ENCODE data around the gene BCL2L11. TPM values are rescaled to one million over a fixed set of nuclear protein-coding genes. Genes with fewer than 3 reads are reported as not detected.

The BCL2L11 gene
- total and polyA plus RNA-seq, 9 of the 15 experiments (the other 6 are each of a cell fraction or from before 2014, with no cell fraction given) = 2.2 to 18.8 (median 5.0) TPM

- ChIA-PET CTCF (ENCODE audit: low intra/inter-chr PET ratio) (no interaction called here), POLR2A (interaction anchor here (0.6 to 2.0 kb wide), 2 partner anchors 25 to 95 kb away, joined by 3 to 6 read pairs; no protein-coding TSS in a partner anchor)
- in situ Hi-C loops (cut with MboI) (no loop called here), intact Hi-C loops (cut with micrococcal nuclease) (no loop called here)
- Histone ChIP-seq H3K9me3 (replicated peaks; ENCODE audit: control insufficient read depth, insufficient read depth, low read depth, low read length) (no peaks in the 10 kb centered on the region), H3K4me1 (replicated peaks in 1 of 2; ENCODE audit: control insufficient read depth in 2 of 2, insufficient read depth in 2 of 2, low read length in 2 of 2) (peaks cover 0 to 6% of the 10 kb centered on the region in 2 experiments; a peak in 4 of 5 replicates), H3K79me2 (ENCODE audit: control insufficient read depth, insufficient read depth, low read length) (peaks cover 20% of the 10 kb centered on the region; the same call in 2 of the 3 replicates), H4K20me1 (replicated peaks; ENCODE audit: control insufficient read depth, insufficient read depth, low read length) (no peaks in the 10 kb centered on the region; the same call in 1 of the 2 replicates), H3K4me2 (ENCODE audit: insufficient read depth, low read length) (no peak overlapping the region), H3K27me3 (ENCODE audit: control insufficient read depth in 2 of 2, insufficient read depth in 2 of 2, low read length in 2 of 2) (no peaks in the 10 kb centered on the region), H3K36me3 (ENCODE audit: control insufficient read depth, insufficient read depth, low read length) (peaks cover 69% of the 10 kb centered on the region; the same call in 2 of the 3 replicates), H3K9ac (ENCODE audit: insufficient read depth in 1 of 2, low read depth in 2 of 2, low read length in 2 of 2) (no peak overlapping the region), H3K9me1 (ENCODE audit: control insufficient read depth, insufficient read depth, low read length) (no peaks in the 10 kb centered on the region), H3K4me3 (no peak overlapping the region), H2AFZ (ENCODE audit: low read depth, low read length) (no peak overlapping the region), H3K27ac (ENCODE audit: extremely low read depth, low read depth, low read length) (no peak overlapping the region)
- DNase-seq (ENCODE audit: extremely low read depth in 1 of 4, low spot score in 3 of 4) (no peak), FAIRE-seq (no peak), ATAC-seq (no peak; the same call in 2 of the 3 replicates)
- WGBS (ENCODE audit: insufficient coverage, low coverage, missing lambda C conversion rate) = 80% methylated on average over 10 of the region's 10 CpGs
- BruUV-seq (replicated peaks) = no TSS peak
- no peak for TF ChIP-seq NR0B1 (IDR thresholded peaks at IDR 0.05; ENCODE audit: partially characterized antibody)
- TF ChIP-seq DNMT1 (IDR thresholded peaks at IDR 0.05) = no peak
- no peak for TF ChIP-seq NCOR1 (IDR thresholded peaks at IDR 0.05)
- no peak for TF ChIP-seq ZBTB12 (CRISPR knock-in tag; IDR thresholded peaks at IDR 0.05)
- TF ChIP-seq PTBP1 (IDR thresholded peaks at IDR 0.05; ENCODE audit: low read depth, low read length) = no peak
- TF ChIP-seq ZNF165 (CRISPR knock-in tag; IDR thresholded peaks at IDR 0.05; ENCODE audit: borderline replicate concordance) = no peak
- no peak for TF ChIP-seq TARDBP (IDR thresholded peaks at IDR 0.05)
- TF ChIP-seq NUFIP1 (IDR thresholded peaks at IDR 0.05; ENCODE audit: partially characterized antibody) = no peak
- no peak for TF ChIP-seq ZNF707 (CRISPR knock-in tag; conservative IDR thresholded peaks at IDR 0.05)
- no peak for TF ChIP-seq PATZ1 (CRISPR knock-in tag; IDR thresholded peaks at IDR 0.05; ENCODE audit: borderline replicate concordance)
- TF ChIP-seq CAMTA2 (CRISPR knock-in tag; conservative IDR thresholded peaks at IDR 0.05) = no peak
- TF ChIP-seq ZNF384 (IDR thresholded peaks at IDR 0.05; ENCODE audit: low read depth, low read length) = no peak
- TF ChIP-seq BMI1 (IDR thresholded peaks at IDR 0.05; ENCODE audit: low read length) = no peak
- no peak for TF ChIP-seq GATA2 (CRISPR knock-in tag; IDR thresholded peaks at IDR 0.05)
- no peak for TF ChIP-seq ATF2 (CRISPR knock-in tag; IDR thresholded peaks at IDR 0.05)
- no peak for TF ChIP-seq USF1 (CRISPR knock-in tag; IDR thresholded peaks at IDR 0.05)
Observed at GRCh38 chr2:111143107-111143842, 22.6 kb downstream of the BCL2L11 start.
